ENCODE results near the gene CDH4. TPM values are rescaled to one million over a fixed set of nuclear protein-coding genes. Genes with fewer than 3 reads are reported as not detected.
A peak's percentile ranks its signal among the peaks of the same experiment; 100 is the strongest.

The CDH4 gene
- total and polyA plus RNA-seq, 9 donors = 0.12 to 4.4 (median 0.36) TPM

GRCh38 chr20:61810738-61811135 is 558.7 kb downstream of the CDH4 start:
- WGBS, 3 donors = 81 to 82% (median 82%) methylated on average over 17 of the region's 17 CpGs
- no peak for TF ChIP-seq CTCF (IDR thresholded peaks at IDR 0.05)
- no peak for TF ChIP-seq EP300 (IDR thresholded peaks at IDR 0.05)
- TF ChIP-seq POLR2A (IDR thresholded peaks at IDR 0.05) = no peak
- Histone ChIP-seq H3K36me3 (no peaks in the 10 kb centered on the region), H3K9me3 (no peaks in the 10 kb centered on the region), H3K4me1 (ENCODE audit: insufficient read depth) (peaks cover 2% of the 10 kb centered on the region), H3K4me3 (no peak overlapping the region), H3K27me3 (no peaks in the 10 kb centered on the region), H3K27ac (no peak overlapping the region)
- intact Hi-C loops (cut with DNase I) = no loop called here
- no peak for DNase-seq

DNA sequence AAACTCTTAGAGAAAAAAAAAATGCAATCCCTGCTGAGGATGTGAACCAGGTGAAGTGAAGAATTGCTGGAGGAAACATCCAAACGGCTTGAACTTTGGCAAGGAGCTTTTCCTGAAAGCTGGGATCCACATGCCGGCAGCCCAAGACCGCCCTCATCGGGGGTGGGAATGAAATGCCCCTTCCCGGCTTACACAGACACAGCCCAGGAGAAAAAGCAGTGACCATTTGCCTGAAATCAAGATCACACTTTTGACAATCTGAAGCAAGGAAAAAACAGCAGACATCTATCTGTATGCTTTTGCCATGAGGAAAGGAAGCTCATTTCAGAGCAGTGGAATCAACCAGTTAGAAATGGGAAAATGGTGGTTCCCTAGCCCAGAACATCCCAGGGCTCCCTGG is 559.1 kb downstream of the CDH4 start:
- Histone ChIP-seq H3K36me3 (no peaks in the 10 kb centered on the region), H3K4me1 (ENCODE audit: insufficient read depth) (peaks cover 2% of the 10 kb centered on the region), H3K27ac (no peak overlapping the region), H3K4me3 (no peak overlapping the region), H3K9me3 (no peaks in the 10 kb centered on the region), H3K27me3 (no peaks in the 10 kb centered on the region)
- TF ChIP-seq POLR2A (IDR thresholded peaks at IDR 0.05) (no peak), EP300 (IDR thresholded peaks at IDR 0.05) (no peak)
- intact Hi-C loops (cut with DNase I) = no loop called here
- DNase-seq = no peak
- 36 to 50% (median 46%) methylated on average over 5 of the region's 5 CpGs for WGBS, 3 donors

- peak in 1 of 5 donors; percentile 4 for DNase-seq
- 64 to 69% (median 69%) methylated on average over 15 of the region's 15 CpGs for WGBS, 3 donors
- Histone ChIP-seq H3K27ac (no peak overlapping the region), H3K27me3 (no peaks in the 10 kb centered on the region), H3K9me3 (no peaks in the 10 kb centered on the region), H3K4me3 (no peak overlapping the region), H3K36me3 (no peaks in the 10 kb centered on the region), H3K4me1 (ENCODE audit: insufficient read depth) (peaks cover 2% of the 10 kb centered on the region)
- TF ChIP-seq POLR2A (IDR thresholded peaks at IDR 0.05) (no peak), EP300 (IDR thresholded peaks at IDR 0.05) (no peak), CTCF (IDR thresholded peaks at IDR 0.05) (no peak)
- intact Hi-C loops (cut with DNase I) = no loop called here
Observed at GRCh38 chr20:61812121-61812844, 560.2 kb downstream of the CDH4 start.

GRCh38 chr20:61812845-61813485 is 560.9 kb downstream of the CDH4 start:
- Histone ChIP-seq H3K4me1 (ENCODE audit: insufficient read depth) (no peaks in the 10 kb centered on the region), H3K27ac (no peak overlapping the region), H3K36me3 (no peaks in the 10 kb centered on the region), H3K4me3 (no peak overlapping the region), H3K9me3 (no peaks in the 10 kb centered on the region), H3K27me3 (no peaks in the 10 kb centered on the region)
- intact Hi-C loops (cut with DNase I) = no loop called here
- DNase-seq = peak in 1 of 5 donors; percentile 7
- WGBS, 3 donors = 13 to 37% (median 16%) methylated on average over 14 of the region's 14 CpGs
- TF ChIP-seq CTCF (IDR thresholded peaks at IDR 0.05) (no peak), EP300 (IDR thresholded peaks at IDR 0.05) (no peak), POLR2A (IDR thresholded peaks at IDR 0.05) (no peak)

DNA sequence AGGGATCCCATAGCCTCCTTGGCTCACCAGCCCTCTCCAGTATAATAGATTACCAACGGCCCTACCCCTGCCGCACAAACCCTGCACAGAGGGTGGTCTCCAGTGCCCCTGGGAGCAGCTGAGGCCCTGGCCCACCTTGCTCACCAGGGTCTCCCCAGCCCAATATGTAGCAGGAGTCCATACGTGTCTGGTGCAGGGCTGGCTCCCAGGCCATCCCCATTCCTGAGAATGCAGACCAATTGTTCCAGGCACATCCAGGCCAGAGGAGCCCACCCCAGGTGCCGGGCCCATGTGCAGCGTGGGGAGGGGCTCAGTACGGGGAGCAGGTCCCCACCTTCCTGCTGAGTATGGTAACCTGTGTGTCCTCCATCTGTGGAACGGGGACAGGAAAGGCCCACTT is 561.7 kb downstream of the CDH4 start:
- Histone ChIP-seq H3K36me3 (no peaks in the 10 kb centered on the region), H3K27ac (no peak overlapping the region), H3K4me3 (no peak overlapping the region), H3K27me3 (no peaks in the 10 kb centered on the region), H3K9me3 (no peaks in the 10 kb centered on the region), H3K4me1 (ENCODE audit: insufficient read depth) (no peaks in the 10 kb centered on the region)
- TF ChIP-seq EP300 (IDR thresholded peaks at IDR 0.05) = no peak
- TF ChIP-seq CTCF (IDR thresholded peaks at IDR 0.05) = no peak
- no peak for TF ChIP-seq POLR2A (IDR thresholded peaks at IDR 0.05)
- peak in 1 of 5 donors; percentile 3 for DNase-seq
- intact Hi-C loops (cut with DNase I) = no loop called here
- WGBS, 3 donors = 74 to 81% (median 79%) methylated on average over 7 of the region's 7 CpGs

Measured in ovary (tissue), 9 donors.